ENCODE data around the gene BCL2L14. TPM values are rescaled to one million over a fixed set of nuclear protein-coding genes. Genes with fewer than 3 reads are reported as not detected.

BCL2L14 gene
- polyA plus RNA-seq, 1 of the 3 experiments (the other 2 are of a cell fraction), result not detected

- TF ChIP-seq USF2 (IDR thresholded peaks at IDR 0.05; ENCODE audit: borderline replicate concordance, low read depth, low read length), result no peak
- no peak for TF ChIP-seq FOXJ3 (CRISPR knock-in tag; IDR thresholded peaks at IDR 0.05)
- no peak for TF ChIP-seq YY1 (IDR thresholded peaks at IDR 0.05; ENCODE audit: low read depth)
- TF ChIP-seq PBX3 (IDR thresholded peaks at IDR 0.05), result no peak
- TF ChIP-seq RXRA (IDR thresholded peaks at IDR 0.05; ENCODE audit: borderline replicate concordance, low read depth), result no peak
- no peak for TF ChIP-seq GABPA (IDR thresholded peaks at IDR 0.05; ENCODE audit: low read depth)
- no peak for TF ChIP-seq RCOR1 (IDR thresholded peaks at IDR 0.05; ENCODE audit: low read length)
- TF ChIP-seq SIN3A (IDR thresholded peaks at IDR 0.05; ENCODE audit: borderline replicate concordance, low read depth, low read length), result no peak
Measured at GRCh38 chr12:12032260-12032791, 38.4 kb upstream of the BCL2L14 start (continued).

- Histone ChIP-seq H3K79me2 (ENCODE audit: insufficient read depth) (no peaks in the 10 kb centered on the region), H3K27me3 (ENCODE audit: insufficient read depth) (no peaks in the 10 kb centered on the region; the same call in 1 of the 2 replicates), H3K4me3 (ENCODE audit: low read depth in 2 of 2, low read length in 1 of 2) (peak overlapping the region in 1 of 2 experiments; percentile 31; a peak in 2 of 4 replicates), H3K9ac (no peak overlapping the region), H4K20me1 (ENCODE audit: insufficient read depth) (no peaks in the 10 kb centered on the region), H3K9me2 (no peaks in the 10 kb centered on the region), H3K4me2 (0 out of 2 replicates have a peak overlapping the region, but pooled peaks have one; percentile 45), H3F3A (replicated peaks; ENCODE audit: insufficient read depth) (no peaks in the 10 kb centered on the region), H3K4me1 (ENCODE audit: control insufficient read depth in 1 of 2, insufficient read depth in 2 of 2, low read depth in 1 of 2, low read length in 1 of 2) (peaks cover 0 to 4% of the 10 kb centered on the region in 2 experiments; a peak in 1 of 4 replicates), H3K9me3 (no peaks in the 10 kb centered on the region), H2AFZ (ENCODE audit: low read depth) (peak overlapping the region; percentile 59), H3K27ac (ENCODE audit: low read depth in 2 of 2, low read length in 1 of 2) (no peak overlapping the region), H3K36me3 (replicated peaks in 1 of 2; ENCODE audit: control insufficient read depth in 1 of 2, insufficient read depth in 2 of 2, low read length in 1 of 2) (no peaks in the 10 kb centered on the region)
- DNase-seq, result peak; percentile 68
- POLR2A ChIA-PET, result interaction anchor here (2.4 kb wide), 1 partner anchor 384 kb away, joined by 9 read pairs; the partner anchor contains the start of gene ETV6
- peak; percentile 87 for TF ChIP-seq CTCF (IDR thresholded peaks at IDR 0.05)
- no peak for TF ChIP-seq RFX5 (IDR thresholded peaks at IDR 0.05; ENCODE audit: low read length)
- TF ChIP-seq IRF3 (IDR thresholded peaks at IDR 0.05; ENCODE audit: low read depth, low read length), result no peak
- TF ChIP-seq RAD21 (IDR thresholded peaks at IDR 0.05; ENCODE audit: low read length), result peak; percentile 98
- TF ChIP-seq USF1 (IDR thresholded peaks at IDR 0.05; ENCODE audit: borderline replicate concordance, low read depth), result no peak
- TF ChIP-seq SMC3 (IDR thresholded peaks at IDR 0.05; ENCODE audit: low read depth, low read length), result peak; percentile 96
- TF ChIP-seq RXRA (IDR thresholded peaks at IDR 0.05; ENCODE audit: borderline replicate concordance, low read depth), result no peak
- no peak for TF ChIP-seq TCF12 (IDR thresholded peaks at IDR 0.05)
- TF ChIP-seq ELF1 (IDR thresholded peaks at IDR 0.05), result no peak
- 47% methylated on average over 27 of the region's 27 CpGs for WGBS (ENCODE audit: low lambda C conversion rate)
- CTCF ChIA-PET, result interaction anchor here (0.6 to 10.3 kb wide), 81 partner anchors 11 to 661 kb away, joined by 3 to 227 read pairs (median 4); partner anchors contain the start of genes ETV6 and MANSC1
Measured at GRCh38 chr12:12032851-12033797, 37.6 kb upstream of the BCL2L14 start.
